Skin epidermis (tissue), 12 donors: ENCODE measurements around the gene PDHA1.
A peak's percentile ranks its signal among the peaks of the same experiment; 100 is the strongest.

Experiments
- H3K27ac ChIP-seq, 21 experiments: fragments of 200-600 bp; sonication (generic) in 11 of 21; one replicate each; pipeline ENCODE4 v1.5.0; 2020; ENCODE audit warnings: mild to moderate bottlenecking in 3 of 21, inconsistent platforms in 2 of 21, moderate library complexity in 2 of 21
- H3K4me3 ChIP-seq, 7 experiments: fragments of 200-600 bp; sonication (generic) in 2 of 7; one replicate each; pipeline ENCODE4 v1.5.0; 2020; ENCODE audit warnings: inconsistent platforms in 2 of 7, mild to moderate bottlenecking in 2 of 7, moderate library complexity in 1 of 7

Gene PDHA1

DNA sequence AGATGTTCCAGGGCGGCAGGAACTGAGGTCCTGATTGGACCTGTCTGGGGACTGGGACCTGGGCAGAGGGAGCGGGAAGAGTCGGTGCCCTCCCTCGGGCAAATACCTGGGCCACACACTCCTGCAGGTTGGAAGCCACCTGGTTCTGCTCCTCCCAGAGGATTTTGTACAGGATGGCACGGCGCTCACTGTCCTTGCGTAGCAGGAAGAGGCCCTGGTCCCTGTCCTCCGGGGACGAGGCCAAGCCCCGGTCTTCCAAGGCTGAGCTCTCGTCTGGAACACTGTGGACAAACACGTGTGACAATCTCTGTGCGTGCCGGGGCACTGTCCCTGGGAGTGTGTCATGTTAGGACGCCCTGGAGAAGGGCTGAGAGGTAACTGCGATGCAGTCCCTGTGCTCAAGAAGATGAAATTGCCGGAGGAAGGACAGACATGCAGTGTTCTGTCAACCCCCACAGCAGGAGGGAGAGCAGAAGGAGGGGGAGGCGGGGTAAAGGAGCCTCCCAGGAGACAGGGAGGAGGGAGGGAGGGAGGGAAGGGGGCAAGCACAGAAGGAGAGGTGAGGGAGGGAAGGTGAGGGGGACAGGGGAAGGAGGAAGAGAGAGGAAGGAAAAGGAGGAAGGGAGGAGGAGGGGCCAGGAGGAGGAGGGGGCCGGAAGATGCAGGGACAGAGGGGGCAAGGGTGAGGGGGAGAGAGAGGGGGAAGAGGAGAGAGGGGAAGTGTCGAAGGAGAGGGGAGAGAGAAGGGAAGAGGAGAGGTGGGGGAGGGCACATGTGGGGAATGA lies 29.0 kb downstream of the PDHA1 start:
- H3K4me3 ChIP-seq: peak overlapping the region; percentile 15 to 31 (median 22)
- H3K27ac ChIP-seq: no peak overlapping the region

DNA sequence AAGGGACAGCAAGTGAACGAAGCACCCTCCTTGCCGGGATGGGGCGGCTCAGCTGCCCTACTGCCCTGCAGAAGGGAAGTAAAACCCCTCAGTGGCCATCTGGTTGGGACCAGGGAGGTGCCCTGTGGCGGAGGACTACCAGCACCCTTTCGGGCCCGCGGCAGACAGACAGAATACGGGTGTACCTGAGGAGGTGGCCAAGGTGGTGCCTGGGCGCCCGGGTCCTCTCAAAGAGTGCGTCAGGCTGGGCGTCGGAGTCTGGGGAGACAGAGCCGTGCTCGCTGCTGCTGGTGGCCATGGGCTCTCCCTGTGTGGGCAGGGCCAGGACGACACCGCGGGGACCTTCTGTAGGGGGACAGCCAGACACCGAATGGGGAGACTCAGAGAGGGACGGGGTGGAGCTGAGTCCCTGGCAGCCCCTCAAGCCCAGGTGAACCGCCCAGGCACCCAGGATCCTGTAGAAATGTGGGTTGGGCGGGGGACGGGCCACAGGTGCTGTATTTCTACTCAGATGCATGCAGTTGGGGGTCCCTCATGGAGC lies 29.7 kb downstream of the PDHA1 start:
- H3K27ac ChIP-seq: no peak overlapping the region
- H3K4me3 ChIP-seq: no peak overlapping the region

DNA sequence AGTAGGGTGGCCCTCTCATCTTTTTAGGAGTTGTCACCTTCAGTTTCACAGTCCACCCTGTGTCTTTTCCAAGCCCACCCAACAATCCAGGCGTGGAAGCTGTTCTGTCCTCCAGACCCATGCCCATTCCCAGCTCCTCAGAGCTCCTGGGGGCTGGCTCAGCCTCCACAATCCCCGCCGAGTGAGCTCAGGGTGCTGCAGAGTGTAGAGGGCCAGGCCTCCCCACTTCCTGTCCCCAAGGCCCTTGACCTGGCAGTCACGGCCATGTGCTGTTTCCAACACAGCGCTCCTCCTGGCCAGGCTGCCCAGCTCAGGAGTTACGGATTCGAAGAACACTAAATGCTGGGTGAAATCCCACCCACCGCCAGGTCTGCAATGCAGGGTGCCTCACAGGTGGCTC lies 31.8 kb downstream of the PDHA1 start:
- no peak overlapping the region for H3K4me3 ChIP-seq
- H3K27ac ChIP-seq: no peak overlapping the region

DNA sequence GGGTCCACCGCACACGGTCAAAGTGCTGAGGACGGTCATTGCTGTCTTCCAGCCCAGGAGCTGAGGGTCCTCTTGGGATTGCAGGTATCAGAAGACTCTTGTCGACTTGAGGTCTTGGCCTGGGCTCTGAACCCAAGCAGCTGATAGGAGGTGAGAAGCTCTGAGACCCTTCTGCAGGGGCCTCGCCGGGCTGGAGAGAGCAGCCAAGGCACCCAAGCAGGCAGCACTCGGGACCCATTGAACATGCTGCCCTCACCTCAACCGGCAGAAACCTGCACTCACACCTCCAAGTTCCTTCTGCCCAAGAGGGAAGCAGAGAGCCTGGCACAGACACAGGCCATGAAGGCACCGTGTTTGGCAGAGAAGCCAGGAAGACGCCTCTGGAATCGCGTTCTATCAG lies 34.1 kb downstream of the PDHA1 start:
- H3K4me3 ChIP-seq: no peak overlapping the region

DNA sequence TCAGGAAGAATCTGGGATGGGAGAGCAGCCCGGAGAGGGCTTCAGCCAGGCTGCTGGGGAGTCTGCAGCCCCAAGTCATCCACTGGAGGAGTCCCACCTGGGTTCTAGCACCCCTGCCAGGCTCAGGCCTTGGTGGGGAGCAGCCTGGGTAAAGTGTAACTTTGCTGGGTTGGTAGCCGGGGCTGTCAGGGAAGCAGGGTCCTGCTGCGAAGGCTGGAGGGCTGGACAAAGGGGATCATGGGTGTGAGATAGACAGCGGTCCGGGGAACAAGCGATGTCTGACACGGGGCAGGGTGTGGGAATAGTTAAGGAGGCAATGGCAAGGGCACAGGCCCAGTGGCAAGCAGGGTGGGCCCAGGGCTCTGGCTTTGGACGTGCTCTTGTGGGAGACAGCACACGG lies 37.6 kb downstream of the PDHA1 start:
- H3K4me3 ChIP-seq: no peak overlapping the region
- H3K27ac ChIP-seq: no peak overlapping the region

More for the DNA sequence above, 34.1 kb downstream of the PDHA1 start:
- no peak overlapping the region for H3K27ac ChIP-seq

DNA sequence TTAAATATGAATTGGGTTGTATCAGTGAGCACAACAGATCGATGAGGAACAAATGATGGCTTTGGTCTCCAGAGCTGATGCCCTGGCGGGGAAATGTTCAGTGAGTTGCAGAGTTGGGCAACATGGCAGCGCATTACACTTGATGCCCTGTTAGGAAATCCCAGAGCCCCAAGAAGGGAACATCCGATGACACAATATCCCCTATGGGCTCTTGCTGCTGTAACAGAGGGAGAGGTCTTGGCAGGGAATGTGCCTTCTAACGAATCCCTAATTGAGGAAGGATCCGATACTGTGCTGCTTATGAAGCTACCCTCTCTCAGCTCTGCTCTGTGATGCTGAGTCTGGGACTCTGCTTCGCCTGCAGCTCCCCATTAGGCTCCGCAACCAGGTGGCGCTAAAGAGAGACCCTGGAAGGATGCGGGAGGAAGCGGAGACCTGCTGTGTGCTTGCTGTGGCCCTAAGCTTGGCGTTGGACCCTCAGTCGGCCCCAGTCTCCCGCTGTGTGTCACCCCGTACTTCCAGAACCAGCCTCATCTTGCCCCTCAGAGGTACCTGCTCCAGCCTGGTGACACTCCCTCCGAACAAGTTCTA lies 38.9 kb downstream of the PDHA1 start:
- H3K27ac ChIP-seq: no peak overlapping the region
- H3K4me3 ChIP-seq: no peak overlapping the region

DNA sequence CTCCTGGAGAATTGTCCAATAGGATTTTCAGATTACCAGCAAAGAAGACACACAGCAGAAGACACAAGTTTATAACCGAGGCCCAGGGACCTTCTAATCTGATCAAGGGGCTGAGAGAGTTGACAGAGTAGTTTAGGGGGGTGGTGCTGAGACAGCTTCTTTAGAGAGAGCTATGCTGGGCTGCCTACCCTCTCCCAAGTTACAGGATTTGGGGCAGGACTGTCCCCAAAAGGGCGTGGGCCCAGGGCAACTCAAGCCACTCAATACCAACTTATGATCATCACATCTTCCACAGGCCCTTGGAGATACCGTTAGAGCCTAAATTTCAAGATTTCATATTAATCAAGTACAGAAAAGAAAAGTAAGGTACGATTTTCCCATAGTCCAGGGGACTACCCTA lies 43.0 kb downstream of the PDHA1 start:
- H3K27ac ChIP-seq: no peak overlapping the region
- no peak overlapping the region for H3K4me3 ChIP-seq

DNA sequence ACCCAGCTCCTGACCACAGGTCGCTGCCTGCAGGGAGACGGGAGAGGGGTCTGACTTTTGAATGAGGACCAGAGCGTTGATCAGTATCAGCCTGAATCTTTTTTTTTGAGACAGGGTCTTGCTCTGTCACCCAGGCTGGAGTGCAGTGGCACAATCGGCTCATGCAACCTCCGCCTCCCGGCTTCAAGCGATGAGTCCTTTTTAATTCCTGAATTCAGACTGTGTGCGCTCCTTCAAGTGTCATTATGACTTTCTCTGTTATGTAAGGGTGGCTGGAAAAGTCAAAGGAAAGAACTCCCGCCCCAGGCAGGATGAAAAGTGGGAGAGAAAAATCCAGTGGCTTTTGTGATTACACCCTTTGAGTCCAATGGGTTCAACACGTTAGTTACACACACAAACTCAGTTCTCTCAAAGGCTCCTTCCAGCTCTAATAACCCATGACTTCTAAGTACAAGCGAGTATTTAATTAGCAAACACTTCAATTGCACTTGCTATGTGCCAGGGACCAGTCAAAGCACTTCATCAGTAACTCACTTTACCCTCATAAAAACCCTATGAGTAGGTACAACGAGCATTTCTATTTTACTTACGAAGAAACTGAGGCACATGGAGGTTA lies 44.4 kb downstream of the PDHA1 start:
- H3K4me3 ChIP-seq: no peak overlapping the region
- H3K27ac ChIP-seq: no peak overlapping the region

DNA sequence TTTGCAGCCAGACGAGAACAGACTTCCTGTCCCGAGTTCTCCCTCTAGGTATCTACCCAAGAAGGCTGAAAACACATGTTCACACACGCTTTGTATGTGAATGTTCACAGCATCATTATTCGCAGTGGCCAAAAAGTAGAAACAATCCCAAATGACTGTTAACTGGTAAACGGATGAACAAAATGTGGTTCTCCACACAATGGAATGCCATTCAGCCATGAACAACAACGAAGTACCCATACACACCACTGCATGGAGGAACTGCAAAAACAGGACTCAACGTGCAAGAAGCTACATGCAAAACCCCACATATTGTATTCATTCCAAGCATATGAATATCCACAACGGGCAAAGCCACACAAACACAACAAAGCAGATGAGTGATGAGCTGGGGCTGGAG lies 45.0 kb downstream of the PDHA1 start:
- no peak overlapping the region for H3K4me3 ChIP-seq

DNA sequence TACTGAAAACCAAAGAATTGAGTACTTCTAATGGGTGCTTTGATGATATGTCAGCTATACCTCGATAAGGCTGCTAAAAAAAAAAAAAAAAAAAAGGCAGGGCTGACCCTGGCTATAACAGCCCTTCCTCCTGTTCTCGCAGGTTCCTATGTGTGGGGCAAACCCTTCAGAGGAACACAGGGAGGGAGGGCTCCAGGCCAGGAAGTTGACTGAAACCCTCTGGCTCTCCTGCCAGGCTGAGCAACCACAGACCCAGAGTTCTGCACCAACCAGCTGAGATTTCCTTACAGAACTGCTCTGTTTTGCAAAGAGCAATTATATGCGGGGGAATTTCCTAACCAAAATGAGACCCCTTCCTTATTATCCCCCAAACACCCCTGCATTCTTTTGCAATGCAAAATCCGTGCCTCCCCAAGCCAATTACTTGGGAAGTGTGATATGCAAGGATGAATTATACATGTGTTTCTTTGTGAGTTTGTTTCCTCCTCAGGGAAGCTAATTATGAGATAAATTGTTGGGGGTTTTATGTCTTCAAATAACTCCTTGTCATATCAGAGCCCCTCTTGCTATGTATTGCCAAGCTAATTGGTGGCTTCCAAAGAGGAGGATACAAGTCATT lies 45.6 kb downstream of the PDHA1 start:
- Histone ChIP-seq H3K4me3 (no peak overlapping the region), H3K27ac (no peak overlapping the region)

More for the DNA sequence above, 45.0 kb downstream of the PDHA1 start:
- no peak overlapping the region for H3K27ac ChIP-seq

DNA sequence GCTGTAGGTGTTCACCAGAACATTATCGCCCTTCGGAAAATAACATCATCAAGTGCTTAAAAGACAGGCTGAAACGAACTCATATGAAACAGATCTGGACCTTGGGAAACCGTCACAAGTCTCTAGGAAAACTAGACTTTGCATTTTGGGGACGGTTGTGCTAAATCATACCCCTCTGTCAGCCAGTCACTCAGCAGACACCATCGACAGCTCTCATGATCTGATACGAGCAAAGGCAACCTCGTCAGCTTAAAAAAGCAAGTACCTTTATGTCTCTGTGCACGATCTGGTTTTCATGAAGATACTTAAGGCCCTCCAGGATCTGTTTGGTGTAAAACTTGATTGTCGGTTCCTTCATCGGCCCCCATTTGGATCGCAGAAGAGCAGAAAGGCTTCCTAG lies 48.4 kb downstream of the PDHA1 start:
- Histone ChIP-seq H3K27ac (no peak overlapping the region), H3K4me3 (no peak overlapping the region)

DNA sequence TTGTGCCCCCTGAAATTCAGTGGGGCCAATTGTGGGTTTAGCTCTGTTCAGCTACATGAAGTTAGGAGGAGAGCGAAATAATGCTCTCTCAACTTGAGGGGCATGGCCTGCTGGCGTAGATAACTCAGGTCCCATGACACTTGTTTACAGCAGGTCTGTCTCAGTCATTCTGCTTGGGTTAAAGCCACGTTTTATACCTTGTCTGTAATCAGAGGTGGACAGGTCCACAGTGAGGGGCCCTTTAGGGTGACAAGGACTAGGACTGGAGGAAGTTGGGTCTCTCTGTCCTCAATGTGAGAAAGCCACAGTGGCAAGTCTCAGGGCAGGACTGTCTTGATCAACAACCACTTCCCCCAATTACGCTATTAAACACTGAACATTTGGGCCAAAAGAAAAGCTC lies 49.0 kb downstream of the PDHA1 start:
- no peak overlapping the region for H3K27ac ChIP-seq
- H3K4me3 ChIP-seq: no peak overlapping the region

DNA sequence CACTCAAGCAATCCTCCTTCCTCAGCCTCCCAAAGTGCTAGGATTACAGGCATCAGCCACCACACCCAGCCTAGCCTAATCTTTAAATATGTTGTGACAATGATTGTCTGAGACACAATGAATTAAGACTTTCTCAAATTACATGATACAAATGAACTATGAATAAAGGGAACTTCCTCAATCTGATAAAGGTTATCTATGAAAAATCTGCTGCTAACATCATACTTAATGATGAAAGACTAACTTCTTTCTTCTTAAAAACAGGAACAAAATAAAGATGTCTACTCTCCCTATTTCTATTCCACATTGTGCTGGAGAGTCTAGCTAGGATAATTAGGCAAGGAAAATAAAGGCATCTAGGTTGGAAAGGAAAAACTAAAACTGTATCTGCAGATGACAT lies 60.0 kb downstream of the PDHA1 start:
- no peak overlapping the region for H3K27ac ChIP-seq
- no peak overlapping the region for H3K4me3 ChIP-seq

DNA sequence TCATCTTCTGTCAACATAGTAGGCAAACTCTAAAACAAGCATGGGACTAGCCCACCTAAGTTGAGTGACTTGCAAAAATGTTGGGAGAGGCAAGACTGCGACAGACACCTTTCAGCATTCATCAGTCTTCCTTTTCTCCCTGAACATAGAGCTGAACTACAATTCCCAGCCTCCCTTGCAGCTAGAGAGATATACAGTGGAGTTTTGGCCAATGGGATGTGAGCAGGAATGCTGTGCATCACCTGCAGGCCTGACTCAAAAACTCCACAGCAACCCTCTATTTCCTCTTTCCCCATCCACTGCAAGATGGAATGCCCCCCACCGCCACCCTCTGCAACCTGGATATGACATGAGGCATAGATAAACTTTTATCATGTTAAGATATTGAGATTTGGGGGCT lies 66.5 kb downstream of the PDHA1 start:
- no peak overlapping the region for H3K4me3 ChIP-seq

More for the DNA sequence above, 66.5 kb downstream of the PDHA1 start:
- no peak overlapping the region for H3K27ac ChIP-seq
